HCT116 (cell line): Measurements from ENCODE around the gene RNF175.

Experiments
- ZFX ChIP-seq: fragments of 450-650 bp; IDR thresholded peaks from 2 replicates; pipeline ENCODE4 v1.6.1; 2017
- TF ChIP-seq, protein P1 (sequence below), 3 experiments: fragments of 200-600 bp in 1 of 3; sonication (generic) in 1 of 3; IDR thresholded peaks in 2 of 3; conservative IDR thresholded peaks in 1 of 3; 2 replicates each; pipeline ENCODE4 v1.5.1; 2012 to 2017; ENCODE audit warnings: low read depth in 2 of 3, low read length in 2 of 3, antibody characterized with exemption in 1 of 3, borderline replicate concordance in 1 of 3, control low read depth in 1 of 3, mild to moderate bottlenecking in 1 of 3, mixed read lengths in 1 of 3, mixed run types in 1 of 3, moderate library complexity in 1 of 3; ENCODE audit not compliant: insufficient read depth in 1 of 3

DNA sequence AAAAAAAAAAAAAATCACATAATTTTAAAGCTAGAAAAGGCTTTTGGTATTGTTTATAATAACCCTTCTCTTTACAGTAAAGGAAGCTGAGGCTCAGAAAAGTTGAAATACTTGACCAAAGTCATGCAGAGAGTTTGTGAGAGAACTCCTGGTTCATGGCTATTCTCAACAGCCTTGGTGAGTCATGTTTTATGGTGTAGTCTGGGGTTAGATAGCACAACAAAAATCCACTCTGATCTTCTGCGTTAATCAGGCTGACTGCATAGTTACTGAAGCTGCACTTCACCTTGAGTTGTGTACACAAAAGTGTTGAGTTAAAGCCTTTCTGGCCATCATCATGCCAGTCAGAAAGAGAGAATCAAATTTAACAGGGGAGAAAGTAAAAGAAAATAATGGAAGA lies 48.4 kb upstream of the RNF175 start:
- no peak for TF ChIP-seq ZFX
- TF ChIP-seq, protein P1, sequence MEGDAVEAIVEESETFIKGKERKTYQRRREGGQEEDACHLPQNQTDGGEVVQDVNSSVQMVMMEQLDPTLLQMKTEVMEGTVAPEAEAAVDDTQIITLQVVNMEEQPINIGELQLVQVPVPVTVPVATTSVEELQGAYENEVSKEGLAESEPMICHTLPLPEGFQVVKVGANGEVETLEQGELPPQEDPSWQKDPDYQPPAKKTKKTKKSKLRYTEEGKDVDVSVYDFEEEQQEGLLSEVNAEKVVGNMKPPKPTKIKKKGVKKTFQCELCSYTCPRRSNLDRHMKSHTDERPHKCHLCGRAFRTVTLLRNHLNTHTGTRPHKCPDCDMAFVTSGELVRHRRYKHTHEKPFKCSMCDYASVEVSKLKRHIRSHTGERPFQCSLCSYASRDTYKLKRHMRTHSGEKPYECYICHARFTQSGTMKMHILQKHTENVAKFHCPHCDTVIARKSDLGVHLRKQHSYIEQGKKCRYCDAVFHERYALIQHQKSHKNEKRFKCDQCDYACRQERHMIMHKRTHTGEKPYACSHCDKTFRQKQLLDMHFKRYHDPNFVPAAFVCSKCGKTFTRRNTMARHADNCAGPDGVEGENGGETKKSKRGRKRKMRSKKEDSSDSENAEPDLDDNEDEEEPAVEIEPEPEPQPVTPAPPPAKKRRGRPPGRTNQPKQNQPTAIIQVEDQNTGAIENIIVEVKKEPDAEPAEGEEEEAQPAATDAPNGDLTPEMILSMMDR (IDR thresholded peaks at IDR 0.05 in 2 of 3, conservative IDR thresholded peaks at IDR 0.05 in 1 of 3; ENCODE audit: borderline replicate concordance in 1 of 3, insufficient read depth in 1 of 3, low read depth in 2 of 3, low read length in 2 of 3) = no peak
